Hepatic stellate cell (primary cell): ENCODE data around the gene SLC6A19.
"Not testable (repeated sequence)": the region's sequence is repeated elsewhere in the genome, so short reads cannot be mapped to it uniquely, and the experiment has no call there.

Experiments
- DNase-seq: peaks from one replicate; pipeline ENCODE4 v3.0.0; 2011; ENCODE audit warnings: low spot score

The SLC6A19 gene

GRCh38 chr5:1222621-1223277 lies 21.4 kb downstream of the SLC6A19 start:
- DNase-seq, result no peak

- no peak for DNase-seq
These were observed 21.9 kb downstream of the SLC6A19 start for GRCh38 chr5:1223278-1223670.

- no peak for DNase-seq
These were observed 23.2 kb downstream of the SLC6A19 start for GRCh38 chr5:1224631-1225030.

- no peak for DNase-seq
These were observed 23.7 kb downstream of the SLC6A19 start, which contains the start of gene SLC6A18 for GRCh38 chr5:1225081-1225480. SLC6A18 (plus strand) TSS chr5:1225381; CDS start chr5:1225478, 97 bp downstream.

- no peak for DNase-seq
These were observed 24.8 kb downstream of the SLC6A19 start for GRCh38 chr5:1226231-1226630.

GRCh38 chr5:1226839-1227581 lies 25.6 kb downstream of the SLC6A19 start:
- DNase-seq, result no peak

- DNase-seq, result no peak
These were observed 26.3 kb downstream of the SLC6A19 start for GRCh38 chr5:1227667-1228066.

- no peak for DNase-seq
These were observed 26.7 kb downstream of the SLC6A19 start for GRCh38 chr5:1228120-1228519.

- DNase-seq, result not testable (repeated sequence)
These were observed 27.6 kb downstream of the SLC6A19 start for GRCh38 chr5:1229023-1229422.

- no peak for DNase-seq
These were observed 28.4 kb downstream of the SLC6A19 start for GRCh38 chr5:1229822-1230221.

GRCh38 chr5:1230551-1230950 lies 29.2 kb downstream of the SLC6A19 start:
- DNase-seq, result no peak

GRCh38 chr5:1231354-1231905 lies 30.0 kb downstream of the SLC6A19 start:
- DNase-seq, result no peak

GRCh38 chr5:1232780-1233179 lies 31.4 kb downstream of the SLC6A19 start:
- DNase-seq, result no peak

GRCh38 chr5:1235379-1235778 lies 34.0 kb downstream of the SLC6A19 start:
- DNase-seq, result no peak

GRCh38 chr5:1235838-1236237 lies 34.4 kb downstream of the SLC6A19 start:
- no peak for DNase-seq

GRCh38 chr5:1239505-1240251 lies 38.3 kb downstream of the SLC6A19 start:
- no peak for DNase-seq

- DNase-seq, result no peak
These were observed 39.3 kb downstream of the SLC6A19 start for GRCh38 chr5:1240496-1241260.

GRCh38 chr5:1241509-1242080 lies 40.2 kb downstream of the SLC6A19 start:
- DNase-seq, result no peak

- DNase-seq, result no peak
These were observed 41.5 kb downstream of the SLC6A19 start for GRCh38 chr5:1242733-1243486.

- no peak for DNase-seq
These were observed 42.2 kb downstream of the SLC6A19 start for GRCh38 chr5:1243487-1244130.
